ENCODE measurements around the gene USP47.
A peak's percentile ranks its signal among the peaks of the same experiment; 100 is the strongest.

The USP47 gene

GRCh38 chr11:11984563-11984962, 142.8 kb downstream of the USP47 start:
- Histone ChIP-seq H3K4me3 (ENCODE audit: low read length) (no peak overlapping the region), H3K27me3 (ENCODE audit: control insufficient read depth, insufficient read depth, low read length) (no peaks in the 10 kb centered on the region), H3K9ac (ENCODE audit: low read length) (no peak overlapping the region), H3K36me3 (ENCODE audit: control insufficient read depth, insufficient read depth, low read length) (no peaks in the 10 kb centered on the region), H3K4me1 (ENCODE audit: control insufficient read depth, insufficient read depth, low read length) (peaks cover 3% of the 10 kb centered on the region), H3K27ac (ENCODE audit: low read depth, low read length) (no peak overlapping the region)

DNA sequence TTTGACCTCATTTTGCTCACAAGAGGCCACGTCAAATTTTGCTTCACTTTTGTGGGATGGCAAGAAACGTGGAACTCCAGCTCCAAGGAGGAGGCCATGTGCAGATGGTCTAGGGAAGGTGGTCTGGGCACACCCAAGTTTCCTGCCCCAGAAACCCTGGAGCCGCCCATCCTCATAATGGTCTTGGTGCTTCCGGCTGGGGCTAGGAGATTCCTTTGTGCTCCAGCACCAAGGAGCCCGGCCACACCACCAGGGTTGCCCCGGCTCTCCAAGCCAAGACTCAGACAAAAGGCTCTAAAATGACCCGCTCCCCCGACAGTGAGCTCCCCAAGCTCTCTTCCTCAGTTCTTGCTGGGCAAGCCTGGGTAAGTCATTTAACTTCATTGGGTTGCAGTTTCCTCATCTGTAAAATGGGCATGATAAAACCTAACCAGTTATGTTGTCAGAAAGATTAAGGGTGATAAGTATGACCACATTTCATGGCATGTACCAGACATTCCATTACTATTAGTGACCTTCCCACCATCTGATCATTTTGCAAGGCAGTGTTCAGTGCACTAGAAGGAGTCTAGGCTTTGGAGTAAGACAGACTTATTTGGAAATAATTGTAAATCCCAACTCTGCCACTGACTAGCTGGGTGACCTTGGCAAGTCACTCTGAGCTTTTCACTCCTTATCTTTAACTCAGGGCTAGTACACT, 143.4 kb downstream of the USP47 start:
- peaks cover 7% of the 10 kb centered on the region for H3K4me1 ChIP-seq (ENCODE audit: control insufficient read depth, insufficient read depth, low read length)
- H3K9ac ChIP-seq (ENCODE audit: low read length), result no peak overlapping the region
- H3K4me3 ChIP-seq (ENCODE audit: low read length), result no peak overlapping the region
- H3K27me3 ChIP-seq (ENCODE audit: control insufficient read depth, insufficient read depth, low read length), result no peaks in the 10 kb centered on the region
- H3K27ac ChIP-seq (ENCODE audit: low read depth, low read length), result no peak overlapping the region
- no peaks in the 10 kb centered on the region for H3K36me3 ChIP-seq (ENCODE audit: control insufficient read depth, insufficient read depth, low read length)

- peaks cover 8% of the 10 kb centered on the region for H3K4me1 ChIP-seq (ENCODE audit: control insufficient read depth, insufficient read depth, low read length)
- H3K36me3 ChIP-seq (ENCODE audit: control insufficient read depth, insufficient read depth, low read length), result no peaks in the 10 kb centered on the region
- no peaks in the 10 kb centered on the region for H3K27me3 ChIP-seq (ENCODE audit: control insufficient read depth, insufficient read depth, low read length)
- no peak overlapping the region for H3K27ac ChIP-seq (ENCODE audit: low read depth, low read length)
- no peak overlapping the region for H3K9ac ChIP-seq (ENCODE audit: low read length)
- H3K4me3 ChIP-seq (ENCODE audit: low read length), result no peak overlapping the region
Observed at GRCh38 chr11:11985954-11986949, 144.5 kb downstream of the USP47 start.

DNA sequence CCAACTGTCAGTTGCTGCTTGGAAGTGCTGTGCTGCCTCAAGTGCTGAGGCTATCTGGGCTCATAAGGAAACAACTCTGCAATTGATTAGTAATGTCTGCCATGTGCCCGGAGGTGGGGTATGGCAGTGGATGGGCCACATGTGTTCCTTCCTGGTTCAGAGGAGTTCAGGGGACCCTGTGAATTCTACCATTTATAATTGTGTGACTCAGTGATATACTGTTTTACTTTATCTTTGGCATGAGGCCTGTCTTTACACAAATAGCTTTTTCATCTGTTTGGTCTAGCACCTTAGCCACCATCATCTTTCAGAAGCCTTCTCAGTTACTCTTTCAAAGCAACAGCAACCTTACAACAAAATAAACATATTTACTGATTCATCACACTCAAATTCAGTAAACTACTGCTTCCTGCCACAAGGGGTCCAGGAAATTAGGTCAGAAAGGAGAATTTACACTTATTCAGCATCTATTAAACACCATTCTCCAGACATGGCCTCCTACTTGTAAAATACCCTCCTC, 145.8 kb downstream of the USP47 start:
- peaks cover 8% of the 10 kb centered on the region for H3K4me1 ChIP-seq (ENCODE audit: control insufficient read depth, insufficient read depth, low read length)
- H3K27me3 ChIP-seq (ENCODE audit: control insufficient read depth, insufficient read depth, low read length), result no peaks in the 10 kb centered on the region
- H3K4me3 ChIP-seq (ENCODE audit: low read length), result no peak overlapping the region
- no peak overlapping the region for H3K27ac ChIP-seq (ENCODE audit: low read depth, low read length)
- no peak overlapping the region for H3K9ac ChIP-seq (ENCODE audit: low read length)
- no peaks in the 10 kb centered on the region for H3K36me3 ChIP-seq (ENCODE audit: control insufficient read depth, insufficient read depth, low read length)

DNA sequence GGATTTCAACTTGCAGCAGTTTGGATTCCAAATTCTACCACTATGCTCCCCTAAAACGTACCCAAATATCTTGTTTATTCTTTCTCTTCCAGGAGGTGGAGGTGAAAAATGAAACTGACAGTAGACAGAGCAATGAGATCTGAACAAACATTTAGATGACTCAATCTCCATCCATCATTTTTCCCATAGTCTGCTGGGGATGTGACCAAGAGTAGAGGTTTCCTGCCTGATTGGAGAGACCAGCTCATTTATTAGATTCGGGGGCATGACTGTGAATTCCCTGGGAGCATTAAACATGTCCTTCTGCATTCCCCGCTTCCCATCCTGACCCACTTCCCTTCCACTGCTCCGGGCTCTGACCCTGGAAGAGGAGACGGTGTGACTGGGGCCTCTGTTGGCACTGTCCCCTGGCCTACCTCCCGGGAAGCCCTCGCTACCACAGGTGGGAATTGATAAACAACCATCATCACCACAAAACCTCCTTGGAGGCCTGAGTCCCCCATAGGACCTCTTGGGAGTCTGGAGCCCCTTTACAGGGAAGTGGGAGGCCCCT, 146.4 kb downstream of the USP47 start:
- Histone ChIP-seq H3K9ac (ENCODE audit: low read length) (no peak overlapping the region), H3K4me3 (ENCODE audit: low read length) (no peak overlapping the region), H3K4me1 (ENCODE audit: control insufficient read depth, insufficient read depth, low read length) (peaks cover 8% of the 10 kb centered on the region), H3K36me3 (ENCODE audit: control insufficient read depth, insufficient read depth, low read length) (no peaks in the 10 kb centered on the region), H3K27ac (ENCODE audit: low read depth, low read length) (peak overlapping the region; percentile 10), H3K27me3 (ENCODE audit: control insufficient read depth, insufficient read depth, low read length) (no peaks in the 10 kb centered on the region)

GRCh38 chr11:11988681-11989261, 147.0 kb downstream of the USP47 start:
- Histone ChIP-seq H3K27ac (ENCODE audit: low read depth, low read length) (peak overlapping the region; percentile 10), H3K4me1 (ENCODE audit: control insufficient read depth, insufficient read depth, low read length) (peaks cover 8% of the 10 kb centered on the region), H3K4me3 (ENCODE audit: low read length) (no peak overlapping the region), H3K9ac (ENCODE audit: low read length) (no peak overlapping the region), H3K27me3 (ENCODE audit: control insufficient read depth, insufficient read depth, low read length) (no peaks in the 10 kb centered on the region), H3K36me3 (ENCODE audit: control insufficient read depth, insufficient read depth, low read length) (no peaks in the 10 kb centered on the region)

- H3K27me3 ChIP-seq (ENCODE audit: control insufficient read depth, insufficient read depth, low read length), result no peaks in the 10 kb centered on the region
- no peak overlapping the region for H3K27ac ChIP-seq (ENCODE audit: low read depth, low read length)
- H3K9ac ChIP-seq (ENCODE audit: low read length), result no peak overlapping the region
- peaks cover 8% of the 10 kb centered on the region for H3K4me1 ChIP-seq (ENCODE audit: control insufficient read depth, insufficient read depth, low read length)
- no peak overlapping the region for H3K4me3 ChIP-seq (ENCODE audit: low read length)
- H3K36me3 ChIP-seq (ENCODE audit: control insufficient read depth, insufficient read depth, low read length), result no peaks in the 10 kb centered on the region
Observed at GRCh38 chr11:11989774-11990744, 148.3 kb downstream of the USP47 start.

DNA sequence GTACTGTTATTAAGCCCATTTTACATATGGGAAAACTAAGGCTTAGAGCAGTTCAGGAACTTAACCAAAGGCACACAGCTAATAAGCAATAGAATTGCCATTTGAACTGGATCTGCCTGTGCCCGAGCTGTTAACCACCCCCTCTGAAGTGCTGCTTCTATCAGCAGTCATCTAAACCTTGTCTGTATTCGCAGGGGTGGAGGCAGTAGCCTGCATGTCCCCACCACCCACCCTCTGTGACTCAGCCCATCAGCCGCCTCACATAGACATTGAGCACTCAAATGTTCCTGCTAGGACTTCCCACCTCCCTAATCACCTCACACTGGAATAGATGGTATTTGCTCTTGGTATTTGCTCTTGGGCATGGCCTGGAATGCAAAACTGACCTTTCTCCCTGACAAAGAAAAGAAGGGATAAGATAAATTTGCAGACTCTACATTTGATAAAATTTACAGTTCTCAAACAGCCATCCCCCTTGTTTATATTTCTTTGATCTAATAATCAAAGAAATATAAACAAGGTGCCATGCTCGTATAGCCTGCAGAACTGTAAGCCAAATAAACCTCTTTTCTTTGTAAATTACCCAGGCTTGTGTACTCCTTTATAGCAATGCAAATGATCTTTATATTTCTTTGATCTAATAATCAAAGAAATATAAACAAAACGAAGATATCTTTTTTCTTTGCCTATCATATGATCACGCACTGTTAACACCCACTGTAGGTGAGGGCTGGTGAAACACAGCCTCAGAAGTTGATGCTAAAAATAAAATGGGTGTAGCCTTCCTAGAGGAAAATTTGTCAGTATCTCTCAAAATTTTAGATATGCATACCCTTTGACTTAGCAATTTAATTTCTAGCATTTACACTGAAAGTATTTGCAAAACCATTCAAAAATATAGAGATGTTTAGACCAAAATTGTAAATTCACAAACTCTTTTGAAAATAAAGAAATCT, 150.8 kb downstream of the USP47 start:
- Histone ChIP-seq H3K4me3 (ENCODE audit: low read length) (no peak overlapping the region), H3K4me1 (ENCODE audit: control insufficient read depth, insufficient read depth, low read length) (peaks cover 8% of the 10 kb centered on the region), H3K9ac (ENCODE audit: low read length) (no peak overlapping the region), H3K27ac (ENCODE audit: low read depth, low read length) (no peak overlapping the region), H3K36me3 (ENCODE audit: control insufficient read depth, insufficient read depth, low read length) (no peaks in the 10 kb centered on the region), H3K27me3 (ENCODE audit: control insufficient read depth, insufficient read depth, low read length) (no peaks in the 10 kb centered on the region)

DNA sequence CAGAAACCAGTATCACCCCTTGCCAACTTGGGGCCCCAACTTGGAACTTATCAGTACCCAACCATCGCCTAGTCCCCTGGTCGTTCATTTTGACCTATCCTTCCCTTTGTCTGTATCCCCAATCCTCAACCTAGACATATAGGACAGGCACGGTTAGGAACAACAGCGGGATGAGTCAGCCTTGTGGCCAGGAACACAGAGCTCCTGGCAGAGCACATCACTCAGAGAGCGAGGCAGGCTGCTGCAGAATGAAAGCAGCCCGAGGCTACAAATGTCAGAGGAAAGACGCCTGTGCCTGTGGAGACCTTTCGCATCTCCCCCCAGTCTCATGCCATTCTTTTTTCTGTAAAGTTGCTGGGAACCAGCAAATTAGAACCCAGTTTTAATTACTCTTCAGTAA, 152.1 kb downstream of the USP47 start:
- H3K27ac ChIP-seq (ENCODE audit: low read depth, low read length), result peak overlapping the region; percentile 57
- H3K4me1 ChIP-seq (ENCODE audit: control insufficient read depth, insufficient read depth, low read length), result peaks cover 5% of the 10 kb centered on the region
- H3K36me3 ChIP-seq (ENCODE audit: control insufficient read depth, insufficient read depth, low read length), result no peaks in the 10 kb centered on the region
- H3K27me3 ChIP-seq (ENCODE audit: control insufficient read depth, insufficient read depth, low read length), result no peaks in the 10 kb centered on the region
- no peak overlapping the region for H3K9ac ChIP-seq (ENCODE audit: low read length)
- H3K4me3 ChIP-seq (ENCODE audit: low read length), result no peak overlapping the region

GRCh38 chr11:11995601-11996000, 153.8 kb downstream of the USP47 start:
- no peaks in the 10 kb centered on the region for H3K36me3 ChIP-seq (ENCODE audit: control insufficient read depth, insufficient read depth, low read length)

More at GRCh38 chr11:11995601-11996000, 153.8 kb downstream of the USP47 start:
- Histone ChIP-seq H3K9ac (ENCODE audit: low read length) (no peak overlapping the region), H3K4me3 (ENCODE audit: low read length) (no peak overlapping the region), H3K4me1 (ENCODE audit: control insufficient read depth, insufficient read depth, low read length) (no peaks in the 10 kb centered on the region), H3K27ac (ENCODE audit: low read depth, low read length) (no peak overlapping the region), H3K27me3 (ENCODE audit: control insufficient read depth, insufficient read depth, low read length) (no peaks in the 10 kb centered on the region)
